ENCODE measurements around the gene RHOC. TPM values are rescaled to one million over a fixed set of nuclear protein-coding genes. Genes with fewer than 3 reads are reported as not detected.
"Not testable (repeated sequence)": the region's sequence is repeated elsewhere in the genome, so short reads cannot be mapped to it uniquely, and the experiment has no call there.

RHOC gene
- total RNA-seq, 2 experiments from 2014 or later, result 23.1 to 43.3 TPM

GRCh38 chr1:112721966-112722524 lies 15.1 kb upstream of the RHOC start:
- DNase-seq (ENCODE audit: low spot score), result no peak
- Histone ChIP-seq H3K4me3 (ENCODE audit: low read depth, low read length, poor library complexity, severe bottlenecking) (no peak overlapping the region), H3K79me2 (ENCODE audit: insufficient read depth, low read depth, low read length) (no peaks in the 10 kb centered on the region), H3K27ac (ENCODE audit: low read depth, low read length, poor library complexity, severe bottlenecking) (no peak overlapping the region), H3K9me2 (ENCODE audit: insufficient read depth, low read length) (no peaks in the 10 kb centered on the region), H3K36me3 (ENCODE audit: insufficient read depth, low read length) (no peaks in the 10 kb centered on the region), H2AFZ (ENCODE audit: low read length) (no peak overlapping the region), H3K9me3 (ENCODE audit: low read length) (no peaks in the 10 kb centered on the region), H3K4me2 (ENCODE audit: low read length) (no peak overlapping the region), H3K4me1 (ENCODE audit: insufficient read depth, low read length, poor library complexity, severe bottlenecking) (no peaks in the 10 kb centered on the region), H4K20me1 (ENCODE audit: insufficient read depth, low read length) (no peaks in the 10 kb centered on the region)
- intact Hi-C loops (cut with micrococcal nuclease; ENCODE audit: unreplicated experiment), result no loop called here
- BruUV-seq (replicated peaks), result no TSS peak
- CTCF ChIA-PET (ENCODE audit: unreplicated experiment), result no interaction called here
- TF ChIP-seq CTCF (conservative IDR thresholded peaks at IDR 0.05; ENCODE audit: low read length) (no peak), EZH2phosphoT487 (IDR thresholded peaks at IDR 0.05; ENCODE audit: borderline replicate concordance, low read depth, low read length) (no peak)
- POLR2A ChIA-PET, result interaction anchor here (0.7 to 2.3 kb wide), 4 partner anchors 11 to 132 kb away, joined by 3 to 5 read pairs (median 4); no protein-coding TSS in a partner anchor

- DNase-seq (ENCODE audit: low spot score); CTCF ChIA-PET (ENCODE audit: unreplicated experiment); H2AFZ ChIP-seq (ENCODE audit: low read length); H3K4me2 ChIP-seq (ENCODE audit: low read length); H3K4me3 ChIP-seq (ENCODE audit: low read depth, low read length, poor library complexity, severe bottlenecking); intact Hi-C loops (cut with micrococcal nuclease; ENCODE audit: unreplicated experiment); H3K27ac ChIP-seq (ENCODE audit: low read depth, low read length, poor library complexity, severe bottlenecking); H3K36me3 ChIP-seq (ENCODE audit: insufficient read depth, low read length); BruUV-seq (replicated peaks); H3K4me1 ChIP-seq (ENCODE audit: insufficient read depth, low read length, poor library complexity, severe bottlenecking); H3K79me2 ChIP-seq (ENCODE audit: insufficient read depth, low read depth, low read length); H3K9me3 ChIP-seq (ENCODE audit: low read length); H3K9me2 ChIP-seq (ENCODE audit: insufficient read depth, low read length); H4K20me1 ChIP-seq (ENCODE audit: insufficient read depth, low read length): not testable (repeated sequence)
- POLR2A ChIA-PET, result interaction anchor here (0.5 to 2.3 kb wide), 4 partner anchors 12 to 151 kb away, joined by 3 to 5 read pairs (median 4); no protein-coding TSS in a partner anchor
Measured at GRCh38 chr1:112721294-112721693, 14.4 kb upstream of the RHOC start.

GRCh38 chr1:112720800-112721199 lies 13.9 kb upstream of the RHOC start:
- ChIA-PET POLR2A (interaction anchor here (1.1 to 2.3 kb wide), 2 partner anchors 15 to 82 kb away, joined by 3 to 5 read pairs; no protein-coding TSS in a partner anchor), CTCF (ENCODE audit: unreplicated experiment) (no interaction called here)
- H2AFZ ChIP-seq (ENCODE audit: low read length), result no peak overlapping the region
- no peak for DNase-seq (ENCODE audit: low spot score)
- H3K9me3 ChIP-seq (ENCODE audit: low read length), result no peaks in the 10 kb centered on the region
- H3K4me1 ChIP-seq (ENCODE audit: insufficient read depth, low read length, poor library complexity, severe bottlenecking), result peaks cover 4% of the 10 kb centered on the region
- no peaks in the 10 kb centered on the region for H3K79me2 ChIP-seq (ENCODE audit: insufficient read depth, low read depth, low read length)
- H3K4me2 ChIP-seq (ENCODE audit: low read length), result no peak overlapping the region
- BruUV-seq (replicated peaks), result no TSS peak
- H3K36me3 ChIP-seq (ENCODE audit: insufficient read depth, low read length), result no peaks in the 10 kb centered on the region
- intact Hi-C loops (cut with micrococcal nuclease; ENCODE audit: unreplicated experiment), result no loop called here
- no peaks in the 10 kb centered on the region for H4K20me1 ChIP-seq (ENCODE audit: insufficient read depth, low read length)
- no peaks in the 10 kb centered on the region for H3K9me2 ChIP-seq (ENCODE audit: insufficient read depth, low read length)
- H3K27ac ChIP-seq (ENCODE audit: low read depth, low read length, poor library complexity, severe bottlenecking), result no peak overlapping the region
- TF ChIP-seq EZH2phosphoT487 (IDR thresholded peaks at IDR 0.05; ENCODE audit: borderline replicate concordance, low read depth, low read length), result no peak
- TF ChIP-seq CTCF (conservative IDR thresholded peaks at IDR 0.05; ENCODE audit: low read length), result no peak
- no peak overlapping the region for H3K4me3 ChIP-seq (ENCODE audit: low read depth, low read length, poor library complexity, severe bottlenecking)

Measured in OCI-LY7 (cell line).